H7 (cell line): ENCODE data around the gene COTL1. TPM values are rescaled to one million over a fixed set of nuclear protein-coding genes. Genes with fewer than 3 reads are reported as not detected.
A peak's percentile ranks its signal among the peaks of the same experiment; 100 is the strongest.

Experiments
- DNase-seq: peaks from one replicate; pipeline ENCODE4 v3.0.0; 2012
- H3K27me3 ChIP-seq: 2 replicates; pipeline ENCODE4 v1.6.0; 2011; ENCODE audit warnings: mild to moderate bottlenecking, low read length; ENCODE audit not compliant: control insufficient read depth, insufficient read depth
- H3K36me3 ChIP-seq: replicated peaks from 2 replicates; pipeline ENCODE4 v1.5.1; 2011; ENCODE audit warnings: low read length; ENCODE audit not compliant: control insufficient read depth, insufficient read depth
- H3K4me3 ChIP-seq: 2 replicates; pipeline ENCODE4 v1.5.1; 2011; ENCODE audit warnings: low read depth, mild to moderate bottlenecking, control low read depth, low read length, moderate library complexity; ENCODE audit not compliant: insufficient read depth
- total RNA-seq: library from RNA; depleted of rRNA; stranded (reverse); fragments of >200 nt; shearing (Covaris generic); gene quantifications from 2 replicates; pipeline ENCODE4 v1.2.3, GENCODE V29; 2014; rRNA removed

Gene COTL1
- total RNA-seq = 114 and 118 TPM in 2 replicates

- Histone ChIP-seq H3K4me3 (peak within 1 kb of the TSS; percentile 83), H3K36me3 (peaks cover 2% of the 10 kb centered on the region; the same call in 1 of the 2 replicates), H3K27me3 (peaks cover 8% of the 10 kb centered on the region)
- peak; percentile 99 for DNase-seq
These were observed at the start of gene COTL1 for GRCh38 chr16:84617791-84618580. Gene COTL1, minus strand, starts transcription at chr16:84618078. Its CDS starts 164 bp downstream, at chr16:84617914.

- H3K36me3 ChIP-seq = peaks cover 5% of the 10 kb centered on the region
- no peak overlapping the region for H3K4me3 ChIP-seq
- H3K27me3 ChIP-seq = no peaks in the 10 kb centered on the region
- DNase-seq = no peak
These were observed 48.0 kb upstream of the COTL1 start for GRCh38 chr16:84665843-84666242.

GRCh38 chr16:84665359-84665758 is 47.5 kb upstream of the COTL1 start:
- Histone ChIP-seq H3K36me3 (peaks cover 6% of the 10 kb centered on the region), H3K27me3 (no peaks in the 10 kb centered on the region), H3K4me3 (no peak overlapping the region)
- no peak for DNase-seq

- Histone ChIP-seq H3K4me3 (no peak overlapping the region), H3K36me3 (peaks cover 7% of the 10 kb centered on the region), H3K27me3 (no peaks in the 10 kb centered on the region)
- DNase-seq = no peak
These were observed 45.7 kb upstream of the COTL1 start for GRCh38 chr16:84663433-84664101.

- Histone ChIP-seq H3K4me3 (no peak overlapping the region), H3K36me3 (peaks cover 9% of the 10 kb centered on the region)
- no peak for DNase-seq
These were observed 44.6 kb upstream of the COTL1 start for GRCh38 chr16:84662471-84662870.

GRCh38 chr16:84661418-84662060 is 43.7 kb upstream of the COTL1 start:
- Histone ChIP-seq H3K36me3 (peaks cover 12% of the 10 kb centered on the region), H3K27me3 (no peaks in the 10 kb centered on the region), H3K4me3 (no peak overlapping the region)
- DNase-seq = no peak

More at GRCh38 chr16:84662471-84662870, 44.6 kb upstream of the COTL1 start:
- H3K27me3 ChIP-seq = no peaks in the 10 kb centered on the region

- no peaks in the 10 kb centered on the region for H3K27me3 ChIP-seq
- DNase-seq = no peak
- H3K36me3 ChIP-seq = peaks cover 12% of the 10 kb centered on the region
- H3K4me3 ChIP-seq = no peak overlapping the region
These were observed 43.1 kb upstream of the COTL1 start for GRCh38 chr16:84660973-84661372.

- H3K27me3 ChIP-seq = no peaks in the 10 kb centered on the region
- no peak overlapping the region for H3K4me3 ChIP-seq
- DNase-seq = no peak
- peaks cover 12% of the 10 kb centered on the region for H3K36me3 ChIP-seq
These were observed 41.9 kb upstream of the COTL1 start for GRCh38 chr16:84659656-84660300.

GRCh38 chr16:84658690-84659089 is 40.8 kb upstream of the COTL1 start:
- Histone ChIP-seq H3K27me3 (no peaks in the 10 kb centered on the region), H3K4me3 (no peak overlapping the region), H3K36me3 (peaks cover 12% of the 10 kb centered on the region)
- no peak for DNase-seq

- H3K36me3 ChIP-seq = peaks cover 10% of the 10 kb centered on the region
- H3K4me3 ChIP-seq = no peak overlapping the region
- DNase-seq = no peak
- no peaks in the 10 kb centered on the region for H3K27me3 ChIP-seq
These were observed 39.5 kb upstream of the COTL1 start for GRCh38 chr16:84657229-84657837.

- H3K4me3 ChIP-seq = no peak overlapping the region
- H3K36me3 ChIP-seq = peaks cover 11% of the 10 kb centered on the region
- H3K27me3 ChIP-seq = no peaks in the 10 kb centered on the region
- no peak for DNase-seq
These were observed 38.8 kb upstream of the COTL1 start for GRCh38 chr16:84656649-84657048.

- H3K27me3 ChIP-seq = no peaks in the 10 kb centered on the region
- H3K4me3 ChIP-seq = no peak overlapping the region
- DNase-seq = no peak
- peaks cover 8% of the 10 kb centered on the region for H3K36me3 ChIP-seq
These were observed 37.1 kb upstream of the COTL1 start for GRCh38 chr16:84654998-84655397.

- no peak for DNase-seq
- H3K36me3 ChIP-seq = peaks cover 8% of the 10 kb centered on the region
- H3K4me3 ChIP-seq = no peak overlapping the region
These were observed 36.4 kb upstream of the COTL1 start for GRCh38 chr16:84654238-84654637.

GRCh38 chr16:84652566-84652965 is 34.7 kb upstream of the COTL1 start:
- Histone ChIP-seq H3K4me3 (no peak overlapping the region), H3K27me3 (peaks cover 5% of the 10 kb centered on the region), H3K36me3 (peaks cover 6% of the 10 kb centered on the region)
- no peak for DNase-seq

More at GRCh38 chr16:84654238-84654637, 36.4 kb upstream of the COTL1 start:
- H3K27me3 ChIP-seq = no peaks in the 10 kb centered on the region
